HTR-8/SVneo (cell line): ENCODE measurements around the gene SLC25A22.

Experiments used
- DNase-seq: peaks from one replicate; pipeline ENCODE4 v3.0.0; 2011; ENCODE audit warnings: low spot score, mixed read lengths; ENCODE audit not compliant: insufficient read length
- FAIRE-seq: peaks from 2 replicates; lab custom pipeline; 2011; peaks lifted over from hg19 to GRCh38; lab: Jason Lieb, UNC

Gene SLC25A22

GRCh38 chr11:824292-824880 is 26.3 kb upstream of the SLC25A22 start:
- FAIRE-seq: no peak
- DNase-seq: no peak

- DNase-seq (no peak), FAIRE-seq (no peak)
These were observed 25.6 kb upstream of the SLC25A22 start for GRCh38 chr11:823441-824291.

GRCh38 chr11:821512-822371 is 23.7 kb upstream of the SLC25A22 start:
- DNase-seq (no peak), FAIRE-seq (no peak)

GRCh38 chr11:820655-821511 is 22.8 kb upstream of the SLC25A22 start:
- peak; percentile 68 for DNase-seq
- FAIRE-seq: peak; percentile 33

- DNase-seq: peak; percentile 73
- FAIRE-seq: peak; percentile 49
These were observed 22.0 kb upstream of the SLC25A22 start for GRCh38 chr11:819943-820649.

GRCh38 chr11:819129-819931 is 21.2 kb upstream of the SLC25A22 start:
- peak; percentile 81 for DNase-seq
- FAIRE-seq: peak; percentile 95

GRCh38 chr11:818396-819128 is 20.5 kb upstream of the SLC25A22 start, which contains the start of gene PNPLA2:
Gene PNPLA2, plus strand, starts transcription at chr11:818914. Its CDS starts 805 bp downstream, at chr11:819719.
- peak; percentile 16 for FAIRE-seq
- no peak for DNase-seq

GRCh38 chr11:816433-816779 is 18.3 kb upstream of the SLC25A22 start:
- no peak for FAIRE-seq
- no peak for DNase-seq

- FAIRE-seq (no peak), DNase-seq (no peak)
These were observed 17.8 kb upstream of the SLC25A22 start for GRCh38 chr11:815675-816432.

GRCh38 chr11:813456-814096 is 15.5 kb upstream of the SLC25A22 start:
- FAIRE-seq (no peak), DNase-seq (no peak)

- FAIRE-seq: no peak
- DNase-seq: no peak
These were observed 15.0 kb upstream of the SLC25A22 start for GRCh38 chr11:813072-813455.

GRCh38 chr11:812390-812789 is 14.3 kb upstream of the SLC25A22 start:
- DNase-seq (no peak), FAIRE-seq (no peak)

GRCh38 chr11:811446-812245 is 13.6 kb upstream of the SLC25A22 start:
- DNase-seq (no peak), FAIRE-seq (no peak)

GRCh38 chr11:810040-810567 is 12.0 kb upstream of the SLC25A22 start:
- no peak for DNase-seq
- no peak for FAIRE-seq

- DNase-seq (peak; percentile 92), FAIRE-seq (peak; percentile 97)
These were observed 11.4 kb upstream of the SLC25A22 start, which contains the start of gene RPLP2 for GRCh38 chr11:809287-810039. Gene RPLP2, plus strand, starts transcription at chr11:809967. Its CDS starts 268 bp downstream, at chr11:810235.
